GM23248 (cell line): ENCODE data around the gene PTPRR.

Source experiments
- EZH2 ChIP-seq: fragments of 200-600 bp; sonication (generic); IDR thresholded peaks from 2 replicates; pipeline ENCODE4 v1.6.1; 2018; ENCODE audit warnings: antibody characterized with exemption, mild to moderate bottlenecking; ENCODE audit not compliant: insufficient read depth, poor library complexity, severe bottlenecking
- EZH2phosphoT487 ChIP-seq: fragments of 200-600 bp; sonication (generic); IDR thresholded peaks from 2 replicates; pipeline ENCODE4 v1.6.1; 2018; ENCODE audit warnings: antibody characterized with exemption, moderate library complexity, mild to moderate bottlenecking, low read depth; ENCODE audit not compliant: insufficient read depth

- no peak for TF ChIP-seq EZH2phosphoT487
- no peak for TF ChIP-seq EZH2
Observed at GRCh38 chr12:70590549-70591226, 329.9 kb downstream of the PTPRR start.
